ENCODE measurements around the gene IL17RD. TPM values are rescaled to one million over a fixed set of nuclear protein-coding genes. Genes with fewer than 3 reads are reported as not detected.

IL17RD gene
- polyA plus RNA-seq, 1 of the 3 experiments (the other 2 are of a cell fraction): 2.4 TPM

DNA sequence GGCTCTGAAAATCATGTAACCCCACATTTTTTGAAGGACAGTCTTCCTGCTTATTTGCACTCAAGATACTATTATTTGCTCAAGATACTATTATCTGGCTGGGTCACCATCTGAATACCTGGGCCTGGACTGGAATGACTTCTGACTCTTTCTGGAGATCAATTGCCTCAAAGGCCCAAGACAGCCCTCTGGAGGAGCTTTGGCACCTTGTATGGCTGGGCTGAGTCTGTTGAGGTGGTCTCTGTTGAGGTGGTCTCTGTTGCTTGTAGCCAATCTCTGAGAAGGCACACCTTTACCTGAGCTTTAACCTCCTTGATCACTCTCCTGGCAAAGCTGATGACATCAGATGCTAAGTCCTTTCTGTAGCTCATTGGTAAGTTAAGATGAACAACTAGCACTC lies 71.7 kb downstream of the IL17RD start:
- no peaks in the 10 kb centered on the region for H3K79me2 ChIP-seq (ENCODE audit: insufficient read depth)

DNA sequence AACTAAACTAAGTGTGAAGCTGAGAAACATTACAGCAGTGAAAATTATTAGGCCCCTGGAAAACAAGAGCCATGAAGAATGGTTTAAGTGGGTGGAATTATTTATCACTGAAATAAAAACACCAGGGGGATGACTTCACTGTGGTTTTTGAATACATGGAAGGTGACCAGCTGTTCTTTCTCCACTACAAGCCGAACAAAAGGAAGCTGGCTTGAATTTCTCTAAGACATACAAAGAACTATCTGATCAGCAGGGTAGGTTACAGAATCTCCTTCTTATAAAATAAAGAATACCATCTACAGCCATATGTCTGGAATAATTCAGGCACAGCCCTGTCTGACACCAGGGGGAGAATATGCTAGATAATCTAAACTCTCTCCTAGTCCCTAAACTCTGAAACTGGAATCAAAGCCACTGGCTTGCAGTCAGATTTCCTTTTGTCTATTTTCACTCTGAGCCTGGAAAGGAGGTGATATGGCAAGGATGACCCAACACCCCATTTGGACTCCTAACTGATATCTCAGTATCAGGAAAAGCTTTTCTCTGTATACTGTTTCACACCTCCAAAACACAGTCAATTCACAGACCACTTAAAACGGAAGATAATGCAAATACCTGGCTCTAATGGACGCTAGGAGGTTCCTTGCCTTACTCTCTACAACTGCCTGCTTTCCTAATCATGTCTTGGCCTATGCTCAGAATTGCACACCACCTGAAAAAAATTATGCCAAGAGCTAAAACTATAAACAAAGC lies 73.5 kb downstream of the IL17RD start:
- Histone ChIP-seq H3K27me3 (ENCODE audit: insufficient read depth) (no peaks in the 10 kb centered on the region), H3K79me2 (ENCODE audit: insufficient read depth) (no peaks in the 10 kb centered on the region), H3K9ac (no peak overlapping the region), H3K9me2 (no peaks in the 10 kb centered on the region), H3K36me3 (replicated peaks in 1 of 2; ENCODE audit: control insufficient read depth in 1 of 2, insufficient read depth in 2 of 2, low read length in 1 of 2) (peaks cover 0 to 19% of the 10 kb centered on the region in 2 experiments), H3F3A (replicated peaks; ENCODE audit: insufficient read depth) (no peaks in the 10 kb centered on the region), H3K4me1 (ENCODE audit: control insufficient read depth in 1 of 2, insufficient read depth in 2 of 2, low read depth in 1 of 2, low read length in 1 of 2) (peaks cover 0 to 2% of the 10 kb centered on the region in 2 experiments; a peak in 1 of 4 replicates), H2AFZ (ENCODE audit: low read depth) (no peak overlapping the region), H4K20me1 (ENCODE audit: insufficient read depth) (no peaks in the 10 kb centered on the region), H3K9me3 (no peaks in the 10 kb centered on the region), H3K4me2 (no peak overlapping the region), H3K27ac (ENCODE audit: low read depth in 2 of 2, low read length in 1 of 2) (no peak overlapping the region; a peak in 1 of 4 replicates), H3K4me3 (ENCODE audit: low read depth in 2 of 2, low read length in 1 of 2) (no peak overlapping the region)
- WGBS (ENCODE audit: low lambda C conversion rate): 78% methylated on average over 3 of the region's 3 CpGs
- POLR2A ChIA-PET: no interaction called here
- TF ChIP-seq CHD2 (IDR thresholded peaks at IDR 0.05; ENCODE audit: low read length, partially characterized antibody) (no peak), NRF1 (IDR thresholded peaks at IDR 0.05; ENCODE audit: low read depth, low read length) (no peak), SMC3 (IDR thresholded peaks at IDR 0.05; ENCODE audit: low read depth, low read length) (no peak)
- TF ChIP-seq, protein P1, sequence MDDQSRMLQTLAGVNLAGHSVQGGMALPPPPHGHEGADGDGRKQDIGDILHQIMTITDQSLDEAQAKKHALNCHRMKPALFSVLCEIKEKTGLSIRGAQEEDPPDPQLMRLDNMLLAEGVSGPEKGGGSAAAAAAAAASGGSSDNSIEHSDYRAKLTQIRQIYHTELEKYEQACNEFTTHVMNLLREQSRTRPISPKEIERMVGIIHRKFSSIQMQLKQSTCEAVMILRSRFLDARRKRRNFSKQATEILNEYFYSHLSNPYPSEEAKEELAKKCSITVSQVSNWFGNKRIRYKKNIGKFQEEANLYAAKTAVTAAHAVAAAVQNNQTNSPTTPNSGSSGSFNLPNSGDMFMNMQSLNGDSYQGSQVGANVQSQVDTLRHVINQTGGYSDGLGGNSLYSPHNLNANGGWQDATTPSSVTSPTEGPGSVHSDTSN (IDR thresholded peaks at IDR 0.05): no peak
- CTCF ChIA-PET: interaction anchor here (0.6 to 1.0 kb wide), 4 partner anchors 12 to 97 kb away, joined by 3 read pairs; no protein-coding TSS in a partner anchor
- no peak for DNase-seq

More for the DNA sequence above, 71.7 kb downstream of the IL17RD start:
- H3K4me2 ChIP-seq: no peak overlapping the region
- TF ChIP-seq POLR2AphosphoS5 (IDR thresholded peaks at IDR 0.05; ENCODE audit: low read depth, low read length): no peak
- TF ChIP-seq SIN3A (IDR thresholded peaks at IDR 0.05; ENCODE audit: borderline replicate concordance, low read depth, low read length): no peak
- no peak for TF ChIP-seq TEAD4 (IDR thresholded peaks at IDR 0.05; ENCODE audit: borderline replicate concordance, insufficient read depth)
- TF ChIP-seq SMC3 (IDR thresholded peaks at IDR 0.05; ENCODE audit: low read depth, low read length): no peak
- no peaks in the 10 kb centered on the region for H4K20me1 ChIP-seq (ENCODE audit: insufficient read depth)
- H3K27me3 ChIP-seq (ENCODE audit: insufficient read depth): no peaks in the 10 kb centered on the region
- H3K9ac ChIP-seq: no peak overlapping the region
- no peaks in the 10 kb centered on the region for H3F3A ChIP-seq (replicated peaks; ENCODE audit: insufficient read depth)
- H3K4me1 ChIP-seq (ENCODE audit: control insufficient read depth in 1 of 2, insufficient read depth in 2 of 2, low read depth in 1 of 2, low read length in 1 of 2): peaks cover 0 to 2% of the 10 kb centered on the region in 2 experiments; a peak in 1 of 4 replicates
- DNase-seq: no peak
- H3K9me3 ChIP-seq: no peaks in the 10 kb centered on the region
- no peak overlapping the region for H2AFZ ChIP-seq (ENCODE audit: low read depth)
- H3K9me2 ChIP-seq: no peaks in the 10 kb centered on the region
- no peak overlapping the region for H3K4me3 ChIP-seq (ENCODE audit: low read depth in 2 of 2, low read length in 1 of 2)
- CTCF ChIA-PET: interaction anchor here (1.0 to 1.6 kb wide), 4 partner anchors 65 to 105 kb away, joined by 3 to 6 read pairs (median 5); no protein-coding TSS in a partner anchor
- H3K27ac ChIP-seq (ENCODE audit: low read depth in 2 of 2, low read length in 1 of 2): no peak overlapping the region
- peaks cover 0 to 25% of the 10 kb centered on the region in 2 experiments for H3K36me3 ChIP-seq (replicated peaks in 1 of 2; ENCODE audit: control insufficient read depth in 1 of 2, insufficient read depth in 2 of 2, low read length in 1 of 2)
- POLR2A ChIA-PET: no interaction called here

DNA sequence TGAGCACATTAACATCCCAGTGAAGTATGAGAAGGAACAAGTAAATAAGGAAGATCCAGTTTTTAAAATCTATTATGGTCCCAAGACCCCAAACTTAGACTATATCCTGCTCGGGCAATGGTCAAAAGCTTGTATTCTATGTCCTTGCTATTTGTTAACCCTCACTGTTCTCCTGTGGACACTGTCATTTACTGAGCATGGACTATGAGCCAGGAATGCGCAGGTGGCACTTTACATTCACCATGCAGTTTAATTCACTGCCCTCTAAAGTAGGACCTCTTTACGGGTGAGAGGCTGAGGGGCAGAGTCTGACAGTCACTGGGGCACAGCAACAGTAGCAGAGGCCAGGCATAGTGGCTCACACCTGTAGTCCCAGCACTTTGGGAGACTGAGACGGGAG lies 76.1 kb downstream of the IL17RD start:
- Histone ChIP-seq H2AFZ (ENCODE audit: low read depth) (no peak overlapping the region), H3K9ac (no peak overlapping the region), H4K20me1 (ENCODE audit: insufficient read depth) (no peaks in the 10 kb centered on the region), H3K27ac (ENCODE audit: low read depth in 2 of 2, low read length in 1 of 2) (no peak overlapping the region), H3K9me2 (no peaks in the 10 kb centered on the region), H3K36me3 (replicated peaks in 1 of 2; ENCODE audit: control insufficient read depth in 1 of 2, insufficient read depth in 2 of 2, low read length in 1 of 2) (peaks cover 0 to 8% of the 10 kb centered on the region in 2 experiments), H3K27me3 (ENCODE audit: insufficient read depth) (no peaks in the 10 kb centered on the region), H3K4me2 (no peak overlapping the region), H3K79me2 (ENCODE audit: insufficient read depth) (no peaks in the 10 kb centered on the region), H3F3A (replicated peaks; ENCODE audit: insufficient read depth) (no peaks in the 10 kb centered on the region), H3K4me1 (ENCODE audit: control insufficient read depth in 1 of 2, insufficient read depth in 2 of 2, low read depth in 1 of 2, low read length in 1 of 2) (no peaks in the 10 kb centered on the region), H3K4me3 (ENCODE audit: low read depth in 2 of 2, low read length in 1 of 2) (no peak overlapping the region), H3K9me3 (no peaks in the 10 kb centered on the region)
- 90% methylated on average over 3 of the region's 4 CpGs for WGBS (ENCODE audit: low lambda C conversion rate)
- DNase-seq: no peak
- CTCF ChIA-PET: interaction anchor here (1.8 to 4.4 kb wide), 2 partner anchors 11 to 93 kb away, joined by 6 to 24 read pairs; no protein-coding TSS in a partner anchor
- POLR2A ChIA-PET: no interaction called here
- TF ChIP-seq, protein P2, sequence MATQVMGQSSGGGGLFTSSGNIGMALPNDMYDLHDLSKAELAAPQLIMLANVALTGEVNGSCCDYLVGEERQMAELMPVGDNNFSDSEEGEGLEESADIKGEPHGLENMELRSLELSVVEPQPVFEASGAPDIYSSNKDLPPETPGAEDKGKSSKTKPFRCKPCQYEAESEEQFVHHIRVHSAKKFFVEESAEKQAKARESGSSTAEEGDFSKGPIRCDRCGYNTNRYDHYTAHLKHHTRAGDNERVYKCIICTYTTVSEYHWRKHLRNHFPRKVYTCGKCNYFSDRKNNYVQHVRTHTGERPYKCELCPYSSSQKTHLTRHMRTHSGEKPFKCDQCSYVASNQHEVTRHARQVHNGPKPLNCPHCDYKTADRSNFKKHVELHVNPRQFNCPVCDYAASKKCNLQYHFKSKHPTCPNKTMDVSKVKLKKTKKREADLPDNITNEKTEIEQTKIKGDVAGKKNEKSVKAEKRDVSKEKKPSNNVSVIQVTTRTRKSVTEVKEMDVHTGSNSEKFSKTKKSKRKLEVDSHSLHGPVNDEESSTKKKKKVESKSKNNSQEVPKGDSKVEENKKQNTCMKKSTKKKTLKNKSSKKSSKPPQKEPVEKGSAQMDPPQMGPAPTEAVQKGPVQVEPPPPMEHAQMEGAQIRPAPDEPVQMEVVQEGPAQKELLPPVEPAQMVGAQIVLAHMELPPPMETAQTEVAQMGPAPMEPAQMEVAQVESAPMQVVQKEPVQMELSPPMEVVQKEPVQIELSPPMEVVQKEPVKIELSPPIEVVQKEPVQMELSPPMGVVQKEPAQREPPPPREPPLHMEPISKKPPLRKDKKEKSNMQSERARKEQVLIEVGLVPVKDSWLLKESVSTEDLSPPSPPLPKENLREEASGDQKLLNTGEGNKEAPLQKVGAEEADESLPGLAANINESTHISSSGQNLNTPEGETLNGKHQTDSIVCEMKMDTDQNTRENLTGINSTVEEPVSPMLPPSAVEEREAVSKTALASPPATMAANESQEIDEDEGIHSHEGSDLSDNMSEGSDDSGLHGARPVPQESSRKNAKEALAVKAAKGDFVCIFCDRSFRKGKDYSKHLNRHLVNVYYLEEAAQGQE (IDR thresholded peaks at IDR 0.05; ENCODE audit: low read depth, low read length): no peak
- TF ChIP-seq RCOR1 (IDR thresholded peaks at IDR 0.05; ENCODE audit: low read length) (no peak), MXI1 (IDR thresholded peaks at IDR 0.05; ENCODE audit: low read depth, low read length) (no peak), EP300 (IDR thresholded peaks at IDR 0.05; ENCODE audit: borderline replicate concordance in 1 of 2, low read depth in 1 of 2, low read length in 1 of 2) (no peak), RXRA (IDR thresholded peaks at IDR 0.05; ENCODE audit: borderline replicate concordance, low read depth) (no peak), SIN3A (IDR thresholded peaks at IDR 0.05; ENCODE audit: borderline replicate concordance, low read depth, low read length) (no peak), POLR2AphosphoS5 (IDR thresholded peaks at IDR 0.05; ENCODE audit: low read depth, low read length) (no peak), GABPA (IDR thresholded peaks at IDR 0.05; ENCODE audit: low read depth) (no peak), EZH2phosphoT487 (IDR thresholded peaks at IDR 0.05; ENCODE audit: borderline replicate concordance, low read depth) (no peak), FOSL2 (IDR thresholded peaks at IDR 0.05; ENCODE audit: borderline replicate concordance, low read depth) (no peak)

All from SK-N-SH (cell line).